Stomach (tissue), 4 donors: ENCODE data around the gene NFKBIZ.

Experiments
- EP300 ChIP-seq: sonication (generic); formaldehyde crosslinking; IDR thresholded peaks from one replicate; pipeline ENCODE4 v1.6.1; 2017; ENCODE audit warnings: antibody characterized with exemption
- POLR2AphosphoS5 ChIP-seq, 3 donors: sonication (generic); formaldehyde crosslinking; IDR thresholded peaks; one replicate each; pipeline ENCODE4 v1.6.1; 2016; ENCODE audit warnings: antibody characterized with exemption in 3 of 3
- TF ChIP-seq, protein P1 (sequence below), 7 experiments: fragments of 450-650 bp in 4 of 7; fragments of 200-600 bp in 3 of 7; sonication (generic) in 3 of 7; IDR thresholded peaks; one replicate each; pipeline ENCODE4 v1.5.1; 2016 to 2019; ENCODE audit warnings: antibody characterized with exemption in 7 of 7, control low read depth in 2 of 7, mild to moderate bottlenecking in 1 of 7

DNA sequence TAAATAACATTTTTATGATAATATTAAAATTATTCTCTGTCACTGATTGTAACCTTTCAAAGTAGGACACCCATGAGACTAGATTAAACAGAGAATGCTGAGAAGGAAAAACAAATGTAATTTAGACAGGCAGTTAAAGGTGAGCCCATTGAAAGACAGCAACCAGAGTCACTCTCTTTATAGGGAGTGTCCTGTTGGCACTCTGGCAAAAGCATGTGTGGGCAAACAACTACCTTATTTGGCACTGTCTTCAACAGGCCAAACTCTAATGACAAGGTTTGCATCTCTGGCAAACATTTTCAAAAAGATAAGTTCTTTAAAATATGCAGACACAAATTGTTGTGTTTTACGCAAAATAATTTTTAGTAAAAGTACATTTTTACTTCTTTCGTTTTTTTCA lies 29.8 kb downstream of the NFKBIZ start:
- TF ChIP-seq, protein P1, sequence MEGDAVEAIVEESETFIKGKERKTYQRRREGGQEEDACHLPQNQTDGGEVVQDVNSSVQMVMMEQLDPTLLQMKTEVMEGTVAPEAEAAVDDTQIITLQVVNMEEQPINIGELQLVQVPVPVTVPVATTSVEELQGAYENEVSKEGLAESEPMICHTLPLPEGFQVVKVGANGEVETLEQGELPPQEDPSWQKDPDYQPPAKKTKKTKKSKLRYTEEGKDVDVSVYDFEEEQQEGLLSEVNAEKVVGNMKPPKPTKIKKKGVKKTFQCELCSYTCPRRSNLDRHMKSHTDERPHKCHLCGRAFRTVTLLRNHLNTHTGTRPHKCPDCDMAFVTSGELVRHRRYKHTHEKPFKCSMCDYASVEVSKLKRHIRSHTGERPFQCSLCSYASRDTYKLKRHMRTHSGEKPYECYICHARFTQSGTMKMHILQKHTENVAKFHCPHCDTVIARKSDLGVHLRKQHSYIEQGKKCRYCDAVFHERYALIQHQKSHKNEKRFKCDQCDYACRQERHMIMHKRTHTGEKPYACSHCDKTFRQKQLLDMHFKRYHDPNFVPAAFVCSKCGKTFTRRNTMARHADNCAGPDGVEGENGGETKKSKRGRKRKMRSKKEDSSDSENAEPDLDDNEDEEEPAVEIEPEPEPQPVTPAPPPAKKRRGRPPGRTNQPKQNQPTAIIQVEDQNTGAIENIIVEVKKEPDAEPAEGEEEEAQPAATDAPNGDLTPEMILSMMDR (IDR thresholded peaks at IDR 0.05): no peak
- no peak for TF ChIP-seq EP300
- TF ChIP-seq POLR2AphosphoS5 (IDR thresholded peaks at IDR 0.05): no peak
